Erythroblast (primary cell): ENCODE measurements around the gene CHADL.

Experiments
- GATA1 ChIP-seq: IDR thresholded peaks from 2 replicates; pipeline ENCODE4 v1.6.1; 2011; ENCODE audit warnings: low read depth, mild to moderate bottlenecking, control low read depth, low read length, moderate library complexity
- POLR2A ChIP-seq: IDR thresholded peaks from 2 replicates; pipeline ENCODE4 v1.6.1; 2011; ENCODE audit warnings: mild to moderate bottlenecking, low read length

DNA sequence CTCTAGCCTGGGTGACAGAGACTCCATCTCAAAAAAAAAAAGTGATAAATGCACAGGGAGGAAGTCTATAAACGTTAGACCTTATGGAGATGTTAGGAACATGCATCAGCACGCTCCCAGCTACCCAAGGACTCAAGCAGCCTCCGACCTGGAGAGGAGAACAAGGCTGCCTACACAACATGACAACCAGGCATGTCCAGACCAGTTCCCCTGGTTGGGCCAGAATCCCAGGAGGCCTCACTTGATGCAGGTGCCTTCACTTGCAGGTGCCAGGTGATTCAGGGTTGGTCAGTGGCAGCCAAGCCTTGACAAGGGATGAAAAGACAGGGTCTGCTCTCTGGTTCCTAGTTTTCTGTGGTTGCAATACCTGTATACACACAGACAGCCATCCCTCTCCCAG, 39.3 kb upstream of the CHADL start:
- TF ChIP-seq POLR2A (no peak), GATA1 (no peak)
